Dendritic cell treated with granulocyte-macrophage colony-stimulating factor and Interleukin-4, amounts not matched to agents 40 ng/mL and 50 ng/mL, for 4 days (primary cell): Measurements from ENCODE around the gene OSMR.

Experiments used
- H3K27ac Mint-ChIP-seq: one replicate; pipeline ENCODE4 v1.8.0; 2022; ENCODE audit warnings: mild to moderate bottlenecking, mixed read lengths
- H3K27me3 Mint-ChIP-seq: one replicate; pipeline ENCODE4 v1.8.0; 2022; ENCODE audit warnings: mild to moderate bottlenecking, mixed read lengths
- H3K36me3 Mint-ChIP-seq: one replicate; pipeline ENCODE4 v1.8.0; 2022; ENCODE audit warnings: low read depth, mixed read lengths
- H3K4me1 Mint-ChIP-seq: one replicate; pipeline ENCODE4 v1.8.0; 2022; ENCODE audit warnings: low read depth, mixed read lengths
- H3K4me3 Mint-ChIP-seq: one replicate; pipeline ENCODE4 v1.8.0; 2022; ENCODE audit warnings: mild to moderate bottlenecking, moderate library complexity, mixed read lengths
- H3K9me3 Mint-ChIP-seq: one replicate; pipeline ENCODE4 v1.8.0; 2022; ENCODE audit warnings: mixed read lengths
- intact Hi-C: fragments of 100-400 bp; cut with micrococcal nuclease; formaldehyde crosslinking; loops from one replicate; pipeline ENCODE4 v1.15.0; 2022

Gene OSMR

DNA sequence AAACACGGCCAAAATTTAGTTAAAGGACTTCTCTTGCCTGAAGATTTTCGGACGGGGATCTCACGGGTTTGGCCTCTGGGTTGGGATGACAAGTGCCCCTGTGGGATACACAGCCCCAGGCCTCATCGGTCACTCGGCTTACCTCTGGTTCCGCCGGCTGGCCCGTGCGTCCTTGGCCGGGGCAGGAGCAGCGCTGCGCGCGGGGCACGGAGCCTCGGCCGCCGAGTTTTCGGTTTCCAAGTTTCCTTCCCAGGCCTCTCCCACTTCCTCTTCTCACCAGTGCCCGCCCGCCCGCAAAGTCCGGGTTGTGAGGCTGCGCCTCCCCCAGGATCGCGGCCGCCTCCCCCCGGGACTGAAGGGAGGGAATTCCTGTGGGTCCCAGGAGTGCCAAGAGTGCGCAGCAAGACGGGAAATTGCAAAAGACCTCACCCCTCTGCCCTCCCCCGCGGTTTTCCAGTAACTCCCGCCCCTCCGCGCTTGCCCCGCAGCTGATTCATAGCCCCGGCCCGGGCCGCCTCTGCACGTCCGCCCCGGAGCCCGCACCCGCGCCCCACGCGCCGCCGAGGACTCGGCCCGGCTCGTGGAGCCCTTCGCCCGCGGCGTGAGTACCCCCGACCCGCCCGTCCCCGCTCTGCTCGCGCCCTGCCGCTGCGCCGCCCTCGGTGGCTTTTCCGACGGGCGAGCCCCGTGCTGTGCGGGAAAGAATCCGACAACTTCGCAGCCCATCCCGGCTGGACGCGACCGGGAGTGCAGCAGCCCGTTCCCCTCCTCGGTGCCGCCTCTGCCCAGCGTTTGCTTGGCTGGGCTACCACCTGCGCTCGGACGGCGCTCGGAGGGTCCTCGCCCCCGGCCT, at the start of gene OSMR:
Gene OSMR, plus strand, starts transcription at position 487 of the 853 bp plus-strand sequence. CDS start 23,033 bp downstream, outside the sequence.
- Mint-ChIP-seq H3K9me3 (no peaks in the 10 kb centered on the region), H3K4me3 (peak within 1 kb of the TSS; percentile 79), H3K27me3 (peaks cover 65% of the 10 kb centered on the region), H3K4me1 (peaks cover 18% of the 10 kb centered on the region), H3K27ac (no peak within 1 kb of the TSS), H3K36me3 (no peaks in the 10 kb centered on the region)
- intact Hi-C loops: no loop called here

DNA sequence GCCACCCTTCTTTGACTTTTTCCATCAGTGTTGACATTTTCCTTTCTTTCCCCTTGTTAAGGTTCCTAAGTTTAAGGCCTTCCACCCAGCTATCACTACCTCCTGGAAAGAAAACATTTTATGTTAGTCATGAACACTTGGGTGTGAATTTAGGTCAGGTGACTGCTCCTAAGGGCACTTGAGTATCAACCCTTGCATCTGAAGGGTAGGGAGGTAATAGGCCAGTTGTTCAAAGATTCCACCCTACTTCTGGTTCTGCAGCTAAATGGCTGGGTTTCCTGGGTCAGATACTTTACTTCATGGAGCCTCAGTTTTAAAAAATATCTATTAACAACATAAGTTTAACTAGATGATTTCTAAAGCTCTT, 49.1 kb upstream of the OSMR start:
- Mint-ChIP-seq H3K27me3 (peaks cover 11% of the 10 kb centered on the region), H3K36me3 (no peaks in the 10 kb centered on the region), H3K27ac (no peak overlapping the region), H3K4me3 (no peak overlapping the region), H3K4me1 (no peaks in the 10 kb centered on the region), H3K9me3 (no peaks in the 10 kb centered on the region)
- intact Hi-C loops: no loop called here

DNA sequence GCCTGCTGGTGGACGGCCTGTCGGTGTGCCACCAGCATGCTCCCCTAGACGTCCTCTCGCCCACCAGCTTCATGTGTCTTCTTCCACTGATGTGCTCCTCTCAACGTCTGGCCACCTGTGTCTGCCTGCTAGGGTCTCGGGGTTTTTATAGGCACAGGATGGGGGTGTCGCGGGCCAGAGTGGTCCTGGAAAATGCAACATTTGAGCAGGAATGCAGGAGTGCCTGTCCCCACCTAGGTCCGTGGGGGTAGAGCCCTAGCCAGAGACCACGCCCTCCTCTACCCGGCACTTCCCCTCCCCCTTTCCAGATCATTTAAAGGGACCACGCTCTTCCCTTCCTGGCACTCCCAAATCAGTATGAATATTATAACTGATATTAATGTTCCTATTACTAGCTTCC, 48.0 kb upstream of the OSMR start:
- intact Hi-C loops: no loop called here
- Mint-ChIP-seq H3K9me3 (no peaks in the 10 kb centered on the region), H3K27me3 (peaks cover 15% of the 10 kb centered on the region), H3K4me3 (no peak overlapping the region), H3K4me1 (no peaks in the 10 kb centered on the region), H3K27ac (no peak overlapping the region), H3K36me3 (no peaks in the 10 kb centered on the region)

DNA sequence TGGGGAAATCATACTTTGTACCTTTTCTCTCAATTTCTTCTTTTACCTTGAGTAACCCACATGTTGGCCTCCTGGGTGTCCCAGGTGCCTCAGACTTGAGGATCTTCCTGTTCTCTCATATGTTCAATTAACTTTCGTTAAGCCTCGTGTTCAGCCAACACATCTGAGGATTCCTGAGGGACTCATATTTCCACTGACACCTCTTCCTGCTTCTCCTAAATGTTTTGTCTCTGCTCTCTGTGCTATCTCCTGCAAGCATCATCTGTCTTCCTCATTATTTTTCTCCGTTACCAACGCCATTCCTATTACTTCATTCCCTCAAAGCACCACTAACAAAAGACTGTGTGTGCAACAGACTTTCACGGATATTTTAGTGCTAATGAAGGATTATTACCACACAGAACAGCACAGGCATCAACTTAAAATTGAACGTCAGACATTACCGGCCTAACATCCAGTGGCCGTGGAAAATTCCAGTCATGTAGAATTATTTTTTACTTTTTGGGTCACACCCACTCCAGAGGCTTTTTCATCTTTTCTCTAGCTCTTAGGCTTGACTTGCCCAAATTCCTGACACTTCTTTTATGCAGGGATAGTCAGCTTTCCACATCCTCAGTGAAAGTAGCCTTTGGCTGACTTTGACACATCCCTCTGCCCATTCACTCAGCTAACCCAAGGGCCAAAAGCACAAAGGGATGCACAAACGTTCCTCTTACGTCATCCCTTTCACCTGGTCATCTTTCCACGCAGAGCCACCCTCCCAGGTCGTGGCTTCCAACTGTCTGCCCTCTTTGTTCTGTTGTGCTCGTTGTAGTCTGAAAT, 46.0 kb upstream of the OSMR start:
- peaks cover 13% of the 10 kb centered on the region for H3K27me3 Mint-ChIP-seq

DNA sequence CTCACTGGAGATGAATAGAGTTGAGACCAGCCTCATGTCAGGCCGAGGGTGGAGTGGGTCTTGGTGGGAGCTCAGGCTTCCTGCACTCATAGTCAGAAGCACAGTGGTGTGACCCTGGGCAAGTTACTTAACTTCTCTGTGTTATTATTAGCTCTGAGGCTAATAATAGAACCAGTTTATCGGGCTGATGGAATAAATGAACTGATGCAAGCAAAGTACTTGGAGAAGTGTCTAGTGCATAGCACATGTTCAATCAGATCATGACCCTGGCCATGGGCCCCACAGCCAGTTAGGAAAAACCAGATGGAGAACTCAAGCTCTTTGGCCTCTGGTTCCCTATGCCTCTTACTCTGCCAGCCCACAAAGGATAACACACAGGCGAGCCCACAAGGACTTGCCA, 45.3 kb upstream of the OSMR start:
- Mint-ChIP-seq H3K27ac (no peak overlapping the region), H3K9me3 (no peaks in the 10 kb centered on the region), H3K4me3 (no peak overlapping the region), H3K36me3 (no peaks in the 10 kb centered on the region), H3K27me3 (peaks cover 16% of the 10 kb centered on the region), H3K4me1 (no peaks in the 10 kb centered on the region)
- intact Hi-C loops: no loop called here

More for the DNA sequence above, 46.0 kb upstream of the OSMR start:
- Mint-ChIP-seq H3K27ac (no peak overlapping the region), H3K4me3 (no peak overlapping the region), H3K4me1 (no peaks in the 10 kb centered on the region), H3K36me3 (no peaks in the 10 kb centered on the region), H3K9me3 (no peaks in the 10 kb centered on the region)
- intact Hi-C loops: no loop called here

DNA sequence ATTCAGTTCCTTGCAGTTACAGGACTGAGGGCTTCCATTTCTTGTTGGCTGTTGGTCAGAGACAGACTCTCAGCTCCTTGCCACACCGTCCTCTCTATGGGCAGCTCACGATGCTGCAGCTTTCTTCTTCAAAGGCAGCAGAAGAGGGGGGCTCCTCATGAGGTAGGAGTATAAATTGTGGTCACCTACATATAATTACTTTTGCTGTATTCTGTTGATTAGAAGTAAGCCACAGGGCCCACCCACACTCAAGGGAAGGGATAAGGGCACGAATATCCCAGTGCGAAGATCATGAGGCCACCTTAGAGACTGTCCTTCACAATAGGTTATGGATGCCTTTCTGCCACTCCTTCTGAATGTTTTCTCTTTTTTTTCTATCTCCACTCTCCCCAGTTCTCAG, 43.7 kb upstream of the OSMR start:
- intact Hi-C loops: no loop called here
- Mint-ChIP-seq H3K9me3 (no peaks in the 10 kb centered on the region), H3K27me3 (peaks cover 25% of the 10 kb centered on the region), H3K27ac (no peak overlapping the region), H3K36me3 (no peaks in the 10 kb centered on the region), H3K4me1 (no peaks in the 10 kb centered on the region), H3K4me3 (no peak overlapping the region)

DNA sequence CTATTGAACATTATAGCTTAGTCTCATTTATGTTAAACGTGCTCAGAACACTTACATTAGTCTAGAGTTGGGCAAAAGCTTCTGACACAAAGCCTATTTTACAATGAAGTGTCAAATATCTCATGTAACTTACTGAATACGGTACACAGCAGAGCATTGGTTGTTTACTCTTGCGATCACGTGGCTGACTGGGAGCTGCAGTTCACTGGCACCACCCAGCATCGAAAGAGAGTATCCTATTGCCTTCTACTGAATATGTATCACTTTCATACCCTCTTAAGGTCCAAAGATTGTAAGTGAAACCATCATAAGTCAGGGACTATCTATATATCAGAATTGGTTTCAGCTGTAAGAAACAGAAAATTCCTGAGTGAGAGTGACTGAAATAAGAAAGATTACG, 42.6 kb upstream of the OSMR start:
- H3K9me3 Mint-ChIP-seq: no peaks in the 10 kb centered on the region
- H3K27ac Mint-ChIP-seq: no peak overlapping the region
- no peaks in the 10 kb centered on the region for H3K36me3 Mint-ChIP-seq
- no peak overlapping the region for H3K4me3 Mint-ChIP-seq
- no peaks in the 10 kb centered on the region for H3K4me1 Mint-ChIP-seq
- H3K27me3 Mint-ChIP-seq: peaks cover 31% of the 10 kb centered on the region
- intact Hi-C loops: no loop called here

DNA sequence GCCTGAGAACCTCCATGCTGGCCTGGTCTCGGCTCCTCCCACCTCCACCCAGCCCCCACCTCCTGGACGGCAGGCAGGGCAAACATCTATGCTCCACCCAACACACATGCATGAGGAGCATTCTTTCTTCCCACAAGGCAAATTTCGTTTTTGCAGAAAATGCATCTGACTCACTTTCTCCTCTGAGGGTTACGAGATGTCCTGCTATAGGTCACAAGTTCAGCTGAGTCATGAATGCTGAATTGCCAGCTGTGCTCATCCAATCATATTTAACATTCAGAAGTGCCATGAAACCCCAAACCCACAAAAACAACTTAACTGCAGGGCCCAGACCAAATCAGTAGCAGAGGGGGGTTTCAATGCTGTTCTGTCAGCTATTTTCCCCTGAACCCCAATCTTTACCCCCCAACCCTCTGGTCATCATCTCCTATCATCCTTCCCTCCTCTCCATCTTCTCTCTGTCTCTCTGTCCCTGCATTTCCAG, 39.0 kb upstream of the OSMR start:
- Mint-ChIP-seq H3K4me3 (no peak overlapping the region), H3K27me3 (peaks cover 45% of the 10 kb centered on the region), H3K27ac (no peak overlapping the region), H3K4me1 (no peaks in the 10 kb centered on the region), H3K36me3 (no peaks in the 10 kb centered on the region), H3K9me3 (no peaks in the 10 kb centered on the region)
- intact Hi-C loops: no loop called here

DNA sequence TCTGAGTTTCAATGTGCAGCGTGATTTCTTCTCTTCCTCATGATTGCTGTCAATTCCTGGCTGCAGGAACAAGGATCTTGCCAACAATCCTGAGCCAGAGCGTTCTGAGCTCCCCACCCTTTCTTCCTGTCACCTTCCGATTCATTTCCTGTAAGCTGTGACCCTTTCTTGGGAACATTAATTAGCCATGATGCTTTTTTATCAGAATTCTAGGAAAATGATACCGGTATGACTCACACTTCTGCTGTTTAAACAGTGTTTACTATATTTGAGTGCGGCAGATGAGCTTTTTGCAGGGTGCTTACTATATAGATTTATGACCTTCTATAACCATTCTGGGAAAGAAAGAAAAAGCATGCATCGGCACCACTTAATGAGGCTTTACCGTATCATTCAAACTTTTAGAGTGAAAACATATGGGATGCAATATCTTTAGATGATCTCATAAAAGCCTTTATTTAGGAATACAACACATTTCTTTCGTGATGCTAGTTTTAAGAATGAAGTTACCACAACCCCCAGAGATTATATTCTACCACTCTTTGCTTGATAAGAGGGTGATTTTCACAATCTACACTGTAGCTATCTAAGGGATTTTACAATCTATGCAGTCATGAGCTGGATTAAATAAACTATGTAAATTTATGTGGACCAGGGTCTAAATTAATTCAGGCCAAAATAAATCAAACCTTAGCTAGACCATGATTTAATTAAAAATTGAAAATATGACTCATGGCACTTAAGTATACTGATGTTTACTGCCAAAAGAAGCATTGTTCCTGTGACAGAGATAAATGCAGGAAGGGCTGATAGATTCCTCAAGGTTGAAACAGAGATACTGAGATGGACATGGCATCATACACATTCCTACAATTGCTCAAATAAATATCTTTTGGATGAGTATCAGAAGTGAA, 38.0 kb upstream of the OSMR start:
- H3K27me3 Mint-ChIP-seq: peaks cover 42% of the 10 kb centered on the region
- H3K4me1 Mint-ChIP-seq: no peaks in the 10 kb centered on the region
- H3K36me3 Mint-ChIP-seq: no peaks in the 10 kb centered on the region
- no peak overlapping the region for H3K4me3 Mint-ChIP-seq
- no peaks in the 10 kb centered on the region for H3K9me3 Mint-ChIP-seq
- intact Hi-C loops: no loop called here
- no peak overlapping the region for H3K27ac Mint-ChIP-seq

DNA sequence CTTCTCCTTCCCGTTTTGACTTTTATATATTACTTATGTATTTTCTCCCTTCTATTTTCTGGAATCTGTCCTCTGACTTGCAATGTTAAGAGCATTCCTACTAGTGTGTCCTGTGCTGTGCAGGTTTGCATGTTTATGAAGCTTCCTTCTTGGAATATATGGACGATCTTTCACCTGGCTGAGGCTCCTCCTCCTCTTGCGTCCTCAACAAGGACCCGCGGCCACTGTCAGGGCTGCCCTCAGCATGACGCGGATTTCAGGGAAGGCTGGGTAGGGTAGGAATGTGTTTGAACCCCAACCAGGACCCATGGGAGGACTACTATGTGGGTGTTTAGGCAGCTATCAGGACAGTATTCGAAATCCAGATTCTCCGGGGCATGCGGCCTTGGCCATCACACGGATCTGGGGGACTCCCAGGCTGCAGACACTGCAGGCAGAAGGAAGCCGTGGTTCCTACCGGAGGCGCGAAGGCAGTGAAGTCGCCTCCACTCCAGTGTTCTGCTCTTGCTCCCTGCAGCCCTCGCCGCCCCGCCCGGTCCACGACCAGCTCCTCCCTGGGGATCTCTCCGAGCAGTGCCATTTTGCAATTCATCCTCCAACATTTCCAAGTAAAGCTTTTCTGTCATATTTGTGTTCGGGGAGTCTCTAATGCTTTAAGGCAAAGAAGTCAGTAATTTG, 37.0 kb upstream of the OSMR start:
- intact Hi-C loops: loop anchor here (1.0 kb wide), 1 partner anchor 368 kb away; no protein-coding TSS in a partner anchor
- H3K27ac Mint-ChIP-seq: no peak overlapping the region
- H3K36me3 Mint-ChIP-seq: no peaks in the 10 kb centered on the region
- H3K4me1 Mint-ChIP-seq: no peaks in the 10 kb centered on the region
- no peak overlapping the region for H3K4me3 Mint-ChIP-seq
- H3K27me3 Mint-ChIP-seq: peaks cover 45% of the 10 kb centered on the region
- H3K9me3 Mint-ChIP-seq: no peaks in the 10 kb centered on the region

DNA sequence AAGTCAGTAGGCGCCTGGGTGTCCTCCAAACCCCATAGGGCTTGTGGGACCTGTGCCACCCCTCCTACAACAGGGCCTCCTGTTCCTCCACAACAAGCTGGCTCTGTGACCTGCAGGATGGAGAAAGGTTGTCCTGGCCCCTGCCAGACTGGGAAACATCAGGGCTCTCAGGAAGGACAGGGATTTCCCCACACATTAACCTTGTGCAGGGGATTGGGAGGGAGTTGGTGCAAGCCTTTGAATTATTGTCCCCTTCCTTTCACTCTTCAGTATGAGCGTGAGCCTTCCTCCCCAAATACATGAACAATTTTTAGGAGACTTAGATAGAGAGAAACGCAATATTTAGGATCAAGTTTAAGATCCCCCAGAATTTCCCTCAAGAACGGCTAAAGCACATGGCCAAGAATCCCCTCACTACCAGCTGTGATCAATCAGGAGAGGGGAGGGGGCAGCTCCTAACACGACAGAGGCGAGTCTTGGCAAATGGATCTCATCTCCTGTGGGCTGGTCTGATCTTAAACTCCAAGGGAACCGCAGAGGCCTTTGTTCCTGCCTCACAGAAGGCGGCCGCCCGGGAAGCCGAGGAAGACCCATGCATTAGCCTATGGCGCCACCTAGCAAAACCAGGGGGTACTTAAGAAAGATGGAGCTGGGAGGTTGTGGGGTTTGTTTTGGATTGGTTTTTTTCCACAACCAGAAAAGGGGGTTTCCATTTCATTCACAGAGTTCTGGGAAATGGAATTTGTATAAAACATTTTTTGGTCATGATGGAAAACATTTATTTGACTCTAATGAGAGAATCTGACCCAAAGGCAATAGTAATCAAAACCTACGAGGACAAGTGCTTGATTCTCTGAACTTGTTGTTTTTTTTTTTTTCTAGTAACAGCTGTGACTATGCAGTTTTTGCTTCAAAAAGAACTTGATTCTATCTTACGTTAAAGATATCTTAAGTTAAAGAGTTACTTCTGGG, 36.1 kb upstream of the OSMR start:
- no peaks in the 10 kb centered on the region for H3K4me1 Mint-ChIP-seq
- peaks cover 53% of the 10 kb centered on the region for H3K27me3 Mint-ChIP-seq
- H3K27ac Mint-ChIP-seq: no peak overlapping the region
- no peaks in the 10 kb centered on the region for H3K9me3 Mint-ChIP-seq
- intact Hi-C loops: loop anchor here (1.0 to 5.0 kb wide), 3 partner anchors 368 to 427 kb away; no protein-coding TSS in a partner anchor
- H3K4me3 Mint-ChIP-seq: no peak overlapping the region
- H3K36me3 Mint-ChIP-seq: no peaks in the 10 kb centered on the region

DNA sequence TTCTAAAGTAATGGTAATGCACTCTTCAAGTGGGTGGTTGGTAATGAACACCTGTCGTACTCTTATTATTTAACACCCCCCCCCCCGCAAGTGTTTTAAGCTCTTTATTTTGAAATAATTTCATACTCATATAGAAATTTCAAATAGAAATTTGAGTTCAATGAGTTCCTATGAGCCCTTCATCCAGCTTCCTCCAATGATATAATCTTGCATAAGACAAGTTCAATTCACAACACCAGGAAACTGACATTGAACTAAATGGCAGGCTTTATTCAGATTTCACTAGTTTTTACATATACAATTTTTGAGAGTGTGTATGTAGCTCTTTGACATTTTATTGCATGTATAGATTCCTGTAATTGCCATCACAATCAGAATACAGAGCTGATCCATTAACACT, 30.9 kb upstream of the OSMR start:
- Mint-ChIP-seq H3K36me3 (no peaks in the 10 kb centered on the region), H3K27me3 (peaks cover 37% of the 10 kb centered on the region), H3K4me3 (no peak overlapping the region), H3K9me3 (no peaks in the 10 kb centered on the region), H3K27ac (no peak overlapping the region), H3K4me1 (no peaks in the 10 kb centered on the region)
- intact Hi-C loops: loop anchor here (5.0 kb wide), 1 partner anchor 433 kb away; no protein-coding TSS in a partner anchor
